Endothelial cell of umbilical vein (primary cell): Measurements from ENCODE around the gene GPR78.

Experiments
- EZH2 ChIP-seq: IDR thresholded peaks from 2 replicates; pipeline ENCODE4 v1.6.1; 2012; ENCODE audit warnings: borderline replicate concordance, low read depth, mild to moderate bottlenecking, moderate library complexity, low read length, inconsistent platforms; ENCODE audit not compliant: severe bottlenecking
- FOS ChIP-seq: IDR thresholded peaks from 2 replicates; pipeline ENCODE4 v1.6.1; 2011; ENCODE audit warnings: mild to moderate bottlenecking, low read length, moderate library complexity, borderline replicate concordance; ENCODE audit not compliant: insufficient read depth
- GATA2 ChIP-seq: IDR thresholded peaks from 2 replicates; pipeline ENCODE4 v1.7.0; 2011; ENCODE audit warnings: low read depth, mild to moderate bottlenecking, moderate library complexity, mixed read lengths, low read length; ENCODE audit not compliant: insufficient read length, insufficient read depth
- JUN ChIP-seq: IDR thresholded peaks from 2 replicates; pipeline ENCODE4 v1.6.1; 2011; ENCODE audit warnings: borderline replicate concordance, low read depth; ENCODE audit not compliant: insufficient read length, insufficient read depth
- POLR2A ChIP-seq: IDR thresholded peaks from 2 replicates; pipeline ENCODE4 v1.6.1; 2012; ENCODE audit warnings: low read depth, mild to moderate bottlenecking, control low read depth, low read length
- TF ChIP-seq, protein P1 (sequence below): IDR thresholded peaks from 2 replicates; pipeline ENCODE4 v1.6.1; 2011; ENCODE audit not compliant: insufficient read depth, insufficient read length
- TF ChIP-seq, protein P2 (sequence below), 2 donors: IDR thresholded peaks; 1 replicate in 1 of 2; 2 replicates in 1 of 2; pipeline ENCODE4 v1.5.1; 2011; ENCODE audit warnings: low read length in 2 of 2, mild to moderate bottlenecking in 2 of 2, moderate library complexity in 2 of 2, control low read depth in 1 of 2, inconsistent platforms in 1 of 2, low read depth in 1 of 2; ENCODE audit not compliant: insufficient read depth in 1 of 2; ENCODE audit errors: extremely low read depth in 1 of 2

- no peak for TF ChIP-seq JUN
- TF ChIP-seq, protein P1, sequence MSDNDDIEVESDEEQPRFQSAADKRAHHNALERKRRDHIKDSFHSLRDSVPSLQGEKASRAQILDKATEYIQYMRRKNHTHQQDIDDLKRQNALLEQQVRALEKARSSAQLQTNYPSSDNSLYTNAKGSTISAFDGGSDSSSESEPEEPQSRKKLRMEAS, result no peak
- no peak for TF ChIP-seq POLR2A
- no peak for TF ChIP-seq EZH2
- TF ChIP-seq FOS, result no peak
- TF ChIP-seq, protein P2, sequence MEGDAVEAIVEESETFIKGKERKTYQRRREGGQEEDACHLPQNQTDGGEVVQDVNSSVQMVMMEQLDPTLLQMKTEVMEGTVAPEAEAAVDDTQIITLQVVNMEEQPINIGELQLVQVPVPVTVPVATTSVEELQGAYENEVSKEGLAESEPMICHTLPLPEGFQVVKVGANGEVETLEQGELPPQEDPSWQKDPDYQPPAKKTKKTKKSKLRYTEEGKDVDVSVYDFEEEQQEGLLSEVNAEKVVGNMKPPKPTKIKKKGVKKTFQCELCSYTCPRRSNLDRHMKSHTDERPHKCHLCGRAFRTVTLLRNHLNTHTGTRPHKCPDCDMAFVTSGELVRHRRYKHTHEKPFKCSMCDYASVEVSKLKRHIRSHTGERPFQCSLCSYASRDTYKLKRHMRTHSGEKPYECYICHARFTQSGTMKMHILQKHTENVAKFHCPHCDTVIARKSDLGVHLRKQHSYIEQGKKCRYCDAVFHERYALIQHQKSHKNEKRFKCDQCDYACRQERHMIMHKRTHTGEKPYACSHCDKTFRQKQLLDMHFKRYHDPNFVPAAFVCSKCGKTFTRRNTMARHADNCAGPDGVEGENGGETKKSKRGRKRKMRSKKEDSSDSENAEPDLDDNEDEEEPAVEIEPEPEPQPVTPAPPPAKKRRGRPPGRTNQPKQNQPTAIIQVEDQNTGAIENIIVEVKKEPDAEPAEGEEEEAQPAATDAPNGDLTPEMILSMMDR (IDR thresholded peaks at IDR 0.05; ENCODE audit: extremely low read depth in 1 of 2, insufficient read depth in 1 of 2, low read depth in 1 of 2, low read length in 2 of 2), result no peak
- TF ChIP-seq GATA2, result no peak
Observed at GRCh38 chr4:8616831-8617230, 36.6 kb downstream of the GPR78 start.
